GM18868 (cell line): ENCODE data around the gene DDR1.

Source experiments
- ATAC-seq: cut with Tn5 transposase; IDR thresholded peaks from one replicate; pipeline ENCODE4 v1.9.1; 2021; ENCODE audit warnings: mild to moderate bottlenecking, moderate library complexity; ENCODE audit not compliant: unreplicated experiment

The DDR1 gene

GRCh38 chr6:30883685-30884520 is at the start of gene DDR1:
TSS of gene DDR1 (plus strand) at chr6:30884519. CDS start at chr6:30888730, 4,211 bp downstream.
- ATAC-seq = peak; percentile 35

GRCh38 chr6:30834646-30835045 is 49.7 kb upstream of the DDR1 start:
- no peak for ATAC-seq

DNA sequence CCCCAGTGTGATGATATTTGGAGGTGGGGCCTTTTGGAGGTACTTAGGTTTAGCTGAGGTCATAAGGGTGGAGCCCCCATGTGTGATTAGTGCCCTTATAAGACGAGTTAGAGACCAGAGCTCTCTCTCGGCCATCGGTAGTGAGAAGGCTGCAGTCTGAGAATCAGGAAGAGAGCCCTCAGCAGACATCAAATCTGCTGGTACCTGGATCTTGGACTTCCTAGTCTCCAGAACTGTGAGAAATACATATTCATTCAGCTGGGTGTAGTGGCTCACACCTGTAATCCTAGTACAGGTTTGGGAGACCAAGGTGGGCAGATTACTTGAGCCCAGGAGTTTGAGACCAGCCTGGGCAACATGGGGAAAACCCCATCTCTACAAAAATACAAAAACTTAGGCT is 48.7 kb upstream of the DDR1 start:
- no peak for ATAC-seq

GRCh38 chr6:30836431-30836866 is 47.9 kb upstream of the DDR1 start:
- no peak for ATAC-seq

- ATAC-seq = no peak
These were observed 47.4 kb upstream of the DDR1 start for GRCh38 chr6:30836957-30837356.

- no peak for ATAC-seq
These were observed 46.9 kb upstream of the DDR1 start for GRCh38 chr6:30837432-30837831.

DNA sequence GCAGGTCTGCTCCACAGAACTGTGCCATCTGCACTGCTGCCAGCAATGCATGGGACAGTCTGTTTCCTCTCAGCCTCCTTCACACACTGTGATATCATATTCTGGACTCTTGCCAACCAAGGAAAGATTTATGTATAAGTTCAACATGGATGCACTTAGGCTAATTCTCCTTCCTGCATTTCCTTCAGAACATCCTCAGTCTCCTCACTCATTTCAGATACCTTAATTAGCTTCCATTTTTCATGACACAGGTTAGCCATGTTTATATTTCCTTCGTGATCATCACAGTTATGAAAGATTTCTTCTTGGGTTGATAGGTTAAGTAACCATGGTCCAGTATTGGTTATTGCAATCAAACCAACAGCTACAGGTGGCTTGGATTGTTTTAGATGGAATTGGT is 46.4 kb upstream of the DDR1 start:
- no peak for ATAC-seq

DNA sequence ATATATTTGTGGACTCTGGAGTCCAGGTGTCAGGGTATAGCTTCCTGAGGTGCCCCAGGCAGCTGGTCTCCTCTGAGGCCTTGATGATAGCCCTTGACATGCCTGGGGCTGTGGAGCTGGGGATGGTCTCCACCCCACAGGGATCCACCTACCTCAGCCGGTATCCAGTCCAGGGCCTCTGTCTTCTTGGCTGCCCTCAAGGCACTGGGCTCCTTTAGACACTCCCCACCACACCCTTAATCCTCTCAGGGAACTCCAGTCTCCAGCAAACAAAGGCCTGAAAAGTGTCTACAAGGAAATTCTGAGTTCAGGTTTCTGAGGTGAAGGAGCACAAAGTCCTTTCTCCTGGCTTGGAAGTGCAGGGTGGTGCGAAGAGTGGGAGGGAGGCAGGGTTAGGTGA is 44.6 kb upstream of the DDR1 start:
- no peak for ATAC-seq

- no peak for ATAC-seq
These were observed 44.0 kb upstream of the DDR1 start for GRCh38 chr6:30840084-30840934.

DNA sequence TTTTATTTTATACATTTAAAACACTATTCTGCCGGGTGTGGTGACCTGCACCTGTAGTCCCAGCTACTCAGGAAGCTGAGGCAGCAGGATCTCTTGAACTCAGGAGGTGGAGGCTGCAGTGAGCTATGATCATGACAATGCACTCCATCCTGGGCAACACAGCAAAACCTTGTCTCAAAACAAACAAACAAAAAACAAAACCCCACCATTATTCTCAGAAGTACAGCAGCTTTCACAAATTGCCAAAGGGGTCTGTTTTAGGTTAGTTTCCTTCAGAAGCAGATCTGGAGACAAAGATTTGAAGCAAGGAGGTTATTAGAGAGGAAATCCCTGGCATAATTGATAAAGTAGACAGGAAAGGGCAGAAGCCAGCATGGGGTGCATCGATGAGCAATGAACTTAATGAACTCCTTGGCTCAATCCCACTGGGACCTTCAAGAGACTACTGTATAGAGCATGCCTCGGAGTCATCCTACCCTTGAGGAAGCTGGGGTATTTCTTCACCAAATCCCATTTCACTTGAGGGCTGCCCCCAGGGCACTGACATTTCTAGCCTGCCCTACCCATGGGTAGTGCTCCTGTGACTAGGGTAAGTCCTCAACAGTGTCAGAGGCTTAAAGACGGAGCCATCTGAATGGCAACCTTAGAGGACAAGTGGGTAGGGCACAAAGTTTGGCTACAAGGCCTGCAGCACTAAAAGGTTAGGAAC is 43.2 kb upstream of the DDR1 start:
- ATAC-seq = no peak

DNA sequence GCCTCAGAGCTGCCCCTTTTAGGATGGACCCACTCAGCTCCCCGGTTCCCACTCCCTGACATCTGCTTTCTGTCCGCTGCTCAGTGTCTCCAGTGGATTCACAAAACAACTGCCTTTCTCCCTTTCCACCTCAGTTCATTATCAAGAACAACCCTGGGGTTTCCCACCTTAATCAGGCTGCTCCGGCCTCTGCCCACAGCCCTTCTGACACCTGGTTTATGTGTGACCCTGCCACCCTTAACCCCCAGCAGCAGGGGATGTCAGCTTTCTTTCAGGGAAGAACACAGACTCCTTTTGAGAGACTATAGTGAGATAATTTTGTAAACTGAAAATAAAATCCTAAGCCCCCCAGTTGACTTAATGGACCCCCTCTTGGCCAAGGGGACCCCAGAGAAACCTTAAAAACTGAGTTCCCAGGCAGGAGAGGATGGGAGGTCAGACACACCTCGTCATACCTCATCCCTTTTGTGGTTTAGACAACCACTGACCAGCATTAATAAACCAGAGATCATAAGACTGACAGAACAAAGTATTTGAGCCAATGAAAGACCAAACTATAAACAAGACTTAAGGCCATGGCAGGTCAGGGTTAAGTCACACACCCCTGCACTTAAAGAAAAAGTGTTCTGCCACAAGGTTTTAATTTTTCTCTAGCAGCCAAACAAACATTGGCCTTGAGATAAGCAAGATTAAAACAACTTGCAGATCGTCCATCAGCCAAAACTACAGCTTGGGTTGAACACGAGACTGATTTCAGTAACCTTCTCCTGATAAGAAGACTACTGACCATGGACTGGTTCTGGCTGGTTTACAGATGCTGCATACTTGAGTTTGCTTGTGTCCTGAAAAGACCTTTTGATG is 42.4 kb upstream of the DDR1 start:
- no peak for ATAC-seq

DNA sequence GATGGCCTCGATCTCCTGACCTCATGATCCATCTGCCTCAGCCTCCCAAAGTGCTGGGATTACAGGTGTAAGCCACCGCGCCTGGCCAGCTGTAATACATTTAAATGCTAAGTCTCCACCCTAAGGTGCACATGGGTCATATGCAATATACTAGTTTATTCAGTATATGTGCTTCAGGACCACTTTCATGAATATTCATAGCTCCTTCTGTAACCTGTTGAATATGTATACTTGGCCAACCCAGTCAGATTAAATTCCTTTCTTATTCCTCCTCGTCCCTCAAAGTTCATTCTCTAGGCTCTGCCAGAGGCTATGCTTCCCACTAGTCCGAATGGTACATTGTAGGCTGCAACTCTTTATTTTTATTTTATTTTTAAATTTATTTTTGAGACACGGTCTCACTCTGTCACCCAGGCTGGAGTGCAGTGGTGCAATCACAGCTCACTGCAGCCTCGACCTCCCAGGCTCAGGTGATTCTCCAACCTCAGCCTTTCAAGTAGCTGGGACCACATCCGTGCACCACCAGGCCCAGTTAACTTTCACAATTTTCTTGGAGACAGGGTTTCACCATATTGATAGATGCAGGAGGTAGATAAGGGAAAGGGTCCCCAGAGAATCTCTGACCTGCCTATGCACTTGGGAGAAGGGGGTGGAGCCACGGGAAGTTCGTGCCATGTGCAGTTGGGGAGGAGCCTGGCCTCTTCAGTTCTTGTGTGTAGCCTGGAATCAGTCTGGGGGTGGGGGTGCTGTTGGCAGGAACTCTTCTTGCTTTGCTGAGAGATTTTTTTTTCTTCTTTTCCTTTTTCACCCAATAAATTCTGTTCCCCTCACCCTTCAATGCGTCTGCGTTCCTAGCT is 41.3 kb upstream of the DDR1 start:
- no peak for ATAC-seq

DNA sequence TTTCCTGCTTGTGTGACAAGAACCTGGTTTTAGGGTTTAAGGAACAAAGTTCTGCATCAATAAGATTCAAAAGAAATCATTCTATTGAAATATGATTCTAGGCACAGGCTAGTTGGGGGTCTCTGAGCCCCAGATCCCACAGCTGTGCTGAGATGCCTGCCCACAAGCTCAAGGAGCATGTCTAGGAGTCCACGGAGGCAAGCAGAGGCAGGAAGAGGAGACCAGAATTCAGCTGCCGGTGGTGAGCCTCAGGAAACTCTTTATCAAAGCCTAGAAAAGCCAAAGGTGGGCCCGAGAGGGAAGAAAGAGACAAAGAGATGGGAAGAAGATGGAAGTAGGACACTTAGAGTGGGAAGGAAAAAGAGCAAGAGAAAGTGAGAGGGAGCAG is 40.7 kb upstream of the DDR1 start:
- ATAC-seq = no peak

- ATAC-seq = no peak
These were observed 40.2 kb upstream of the DDR1 start for GRCh38 chr6:30844118-30844535.

DNA sequence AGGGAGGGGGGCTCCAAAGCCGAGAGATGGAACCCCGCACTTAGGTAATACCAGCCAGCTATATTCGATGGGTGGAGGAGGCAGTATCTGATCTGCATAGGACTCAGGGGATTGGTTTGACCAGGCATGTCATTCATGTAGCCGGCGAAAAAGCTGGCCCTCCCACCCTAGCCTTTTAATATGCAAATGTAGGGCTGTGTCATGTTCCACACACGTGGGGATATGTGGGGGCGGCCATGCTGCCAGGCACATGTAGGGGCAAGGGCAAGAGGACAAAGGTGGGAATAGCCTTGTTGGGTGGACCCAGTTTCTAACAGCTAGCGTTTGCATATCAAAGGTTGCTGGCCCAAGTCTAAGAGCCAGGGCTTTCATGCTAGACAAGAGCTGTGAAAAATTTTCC is 39.1 kb upstream of the DDR1 start:
- ATAC-seq = no peak

DNA sequence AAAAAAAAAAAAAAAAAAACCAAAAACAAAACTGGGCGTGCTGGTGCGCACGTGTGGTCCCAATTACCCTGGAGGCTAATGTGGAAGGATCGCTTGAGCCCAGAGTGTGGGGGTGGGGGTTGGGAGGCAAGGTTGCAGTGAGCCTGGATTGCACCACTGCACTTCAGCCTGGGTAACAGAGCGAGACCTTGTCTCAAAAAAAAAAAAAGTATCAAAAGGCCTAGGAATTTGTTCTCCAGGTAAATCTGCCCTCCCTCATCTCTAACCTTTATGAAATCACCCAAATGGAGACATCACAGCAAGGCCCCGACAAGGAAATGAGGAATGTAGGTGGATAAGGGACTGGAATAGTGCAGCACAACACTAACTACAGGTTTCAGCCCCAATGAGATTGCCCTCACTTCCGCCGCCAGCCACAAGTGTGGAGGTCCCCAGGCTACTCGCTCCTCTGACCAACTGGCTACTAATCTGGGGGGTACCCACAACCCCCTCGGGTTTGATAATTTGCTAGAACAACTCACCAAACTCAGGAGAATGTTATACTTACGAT is 36.8 kb upstream of the DDR1 start:
- no peak for ATAC-seq

DNA sequence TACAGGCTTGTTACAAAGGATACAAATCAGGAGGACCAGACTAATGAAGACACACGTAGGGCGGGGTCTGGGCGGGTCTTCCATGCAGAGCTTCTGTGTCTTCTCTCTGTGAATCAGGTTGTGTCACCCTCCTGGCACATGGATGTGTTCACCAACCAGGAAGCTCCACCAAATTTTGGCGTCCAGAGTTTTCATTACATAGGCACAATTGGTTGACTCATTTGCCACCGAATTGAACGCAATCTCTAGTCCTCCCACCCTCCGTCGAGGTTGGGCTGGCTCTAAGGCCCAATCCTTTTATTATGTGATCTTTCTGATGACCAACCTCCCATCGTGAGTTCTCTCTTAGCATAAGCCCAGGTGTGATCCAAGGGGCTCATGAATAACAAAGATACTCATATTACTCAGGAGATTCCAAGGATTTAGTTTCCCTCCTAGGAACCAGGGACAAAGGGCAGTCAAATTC is 36.3 kb upstream of the DDR1 start:
- ATAC-seq = no peak

DNA sequence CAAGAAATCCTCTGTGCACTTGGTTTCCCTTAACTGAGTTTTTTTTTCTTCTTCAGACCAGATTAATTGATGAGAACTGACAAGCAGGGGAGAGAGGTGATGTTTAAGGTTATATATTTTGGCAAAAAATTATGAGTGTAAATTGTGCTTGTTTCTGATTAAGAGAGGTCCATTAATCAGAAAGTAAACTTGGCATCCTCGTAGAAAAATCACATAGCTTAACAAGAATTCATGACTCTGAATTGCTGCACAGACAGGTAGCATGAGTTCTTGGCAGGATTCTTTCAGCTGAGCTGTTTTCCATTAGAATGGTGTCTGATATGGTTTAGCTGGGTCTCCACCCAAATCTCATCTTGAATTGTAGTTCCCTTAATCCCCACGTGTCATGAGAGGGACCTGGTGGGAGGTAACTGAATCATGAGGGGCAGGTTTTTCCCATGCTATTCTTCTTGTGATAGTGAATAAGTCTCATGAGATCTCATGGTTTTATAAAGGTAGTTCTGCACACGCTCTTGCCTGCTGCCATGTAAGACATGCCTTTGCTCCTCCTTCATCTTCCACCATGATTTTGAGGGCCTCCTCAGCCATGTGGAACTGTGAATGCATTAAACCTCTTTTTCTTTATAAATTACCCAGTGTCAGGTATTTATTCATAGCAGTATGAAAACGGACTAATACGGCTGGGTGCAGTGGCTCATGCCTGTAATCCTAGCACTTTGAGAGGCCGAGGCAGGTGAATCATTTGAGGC is 34.2 kb upstream of the DDR1 start:
- no peak for ATAC-seq
